Sigmoid colon (tissue), 4 donors: Measurements from ENCODE around the gene S100A10.

Experiments
- CTCF ChIP-seq, 4 experiments: fragments of 450-650 bp in 3 of 4; fragments of 200-600 bp in 1 of 4; IDR thresholded peaks; one replicate each; pipeline ENCODE4 v1.5.1; 2016 to 2019; ENCODE audit warnings: antibody characterized with exemption in 4 of 4, mild to moderate bottlenecking in 3 of 4, moderate library complexity in 2 of 4
- EP300 ChIP-seq, 4 donors: sonication (generic); formaldehyde crosslinking; IDR thresholded peaks; one replicate each; pipeline ENCODE4 v1.6.1; 2017; ENCODE audit warnings: antibody characterized with exemption in 4 of 4
- POLR2A ChIP-seq, 2 donors: fragments of 450-650 bp; IDR thresholded peaks; one replicate each; pipeline ENCODE4 v1.6.1; 2016; ENCODE audit warnings: antibody characterized with exemption in 2 of 2, mild to moderate bottlenecking in 2 of 2, moderate library complexity in 2 of 2
- POLR2AphosphoS5 ChIP-seq, 4 donors: sonication (generic); formaldehyde crosslinking; IDR thresholded peaks; one replicate each; pipeline ENCODE4 v1.6.1; 2017; ENCODE audit warnings: antibody characterized with exemption in 4 of 4

GRCh38 chr1:151976858-151977257, 16.8 kb downstream of the S100A10 start:
- TF ChIP-seq CTCF (IDR thresholded peaks at IDR 0.05): no peak
- no peak for TF ChIP-seq EP300 (IDR thresholded peaks at IDR 0.05)
- no peak for TF ChIP-seq POLR2A (IDR thresholded peaks at IDR 0.05)
- no peak for TF ChIP-seq POLR2AphosphoS5 (IDR thresholded peaks at IDR 0.05)
